22Rv1 (cell line): ENCODE results near the gene SLC6A3.
"Not testable (repeated sequence)": the region's sequence is repeated elsewhere in the genome, so short reads cannot be mapped to it uniquely, and the experiment has no call there.

Experiments
- H3K27ac ChIP-seq: fragments of 450-650 bp; 2 replicates; pipeline ENCODE4 v1.5.1; 2017
- ZFX ChIP-seq: fragments of 450-650 bp; IDR thresholded peaks from 2 replicates; pipeline ENCODE4 v1.6.1; 2017; ENCODE audit warnings: antibody characterized with exemption, borderline replicate concordance
- TF ChIP-seq, protein P1 (sequence below): fragments of 450-650 bp; IDR thresholded peaks from 2 replicates; pipeline ENCODE4 v1.5.1; 2017; ENCODE audit warnings: mild to moderate bottlenecking

SLC6A3 gene

DNA sequence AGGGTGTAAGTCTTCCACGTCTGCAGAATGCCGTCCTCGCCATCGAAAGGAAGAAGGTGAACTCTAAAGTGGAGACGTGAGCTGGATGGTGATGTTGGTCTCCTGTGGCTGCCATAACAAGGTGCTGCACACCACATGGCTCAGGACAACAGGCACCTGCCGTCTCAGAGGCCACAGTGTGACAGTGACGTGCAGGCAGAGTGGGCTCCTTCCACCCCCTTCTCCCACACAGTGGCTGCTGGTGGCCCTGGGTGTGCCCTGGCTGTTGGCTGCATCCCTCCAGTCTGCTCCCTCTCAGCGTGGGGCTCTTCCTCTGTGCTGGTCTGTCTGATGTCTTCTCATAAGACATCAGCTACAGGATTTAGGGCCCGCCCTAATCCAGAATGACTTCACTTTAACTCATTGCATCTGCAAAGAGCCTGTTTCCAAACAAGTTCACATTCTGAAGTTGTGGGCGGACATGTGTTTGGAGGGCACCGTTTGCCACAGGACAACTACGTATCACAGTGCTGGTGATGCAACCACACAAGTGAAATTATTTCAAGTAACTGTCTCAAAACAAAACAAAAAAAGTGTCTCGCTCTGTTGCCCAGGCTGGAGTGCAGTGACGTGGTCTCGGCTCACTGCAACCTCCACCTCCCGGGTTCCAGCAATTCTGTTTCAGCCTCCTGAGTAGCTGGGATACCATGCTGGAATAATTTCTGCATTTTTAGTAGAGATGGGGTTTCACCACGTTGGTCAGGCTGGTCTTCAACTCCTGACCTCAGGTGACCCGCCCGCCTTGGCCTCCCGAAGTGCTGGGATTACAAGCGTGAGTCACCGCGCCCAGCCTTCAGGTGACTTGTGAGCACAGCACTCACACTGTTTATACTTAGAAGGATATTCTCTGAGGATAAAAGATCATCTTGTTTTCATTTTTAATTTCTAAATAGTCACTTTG lies 69.1 kb downstream of the SLC6A3 start:
- H3K27ac ChIP-seq = no peak overlapping the region
- no peak for TF ChIP-seq ZFX
- TF ChIP-seq, protein P1, sequence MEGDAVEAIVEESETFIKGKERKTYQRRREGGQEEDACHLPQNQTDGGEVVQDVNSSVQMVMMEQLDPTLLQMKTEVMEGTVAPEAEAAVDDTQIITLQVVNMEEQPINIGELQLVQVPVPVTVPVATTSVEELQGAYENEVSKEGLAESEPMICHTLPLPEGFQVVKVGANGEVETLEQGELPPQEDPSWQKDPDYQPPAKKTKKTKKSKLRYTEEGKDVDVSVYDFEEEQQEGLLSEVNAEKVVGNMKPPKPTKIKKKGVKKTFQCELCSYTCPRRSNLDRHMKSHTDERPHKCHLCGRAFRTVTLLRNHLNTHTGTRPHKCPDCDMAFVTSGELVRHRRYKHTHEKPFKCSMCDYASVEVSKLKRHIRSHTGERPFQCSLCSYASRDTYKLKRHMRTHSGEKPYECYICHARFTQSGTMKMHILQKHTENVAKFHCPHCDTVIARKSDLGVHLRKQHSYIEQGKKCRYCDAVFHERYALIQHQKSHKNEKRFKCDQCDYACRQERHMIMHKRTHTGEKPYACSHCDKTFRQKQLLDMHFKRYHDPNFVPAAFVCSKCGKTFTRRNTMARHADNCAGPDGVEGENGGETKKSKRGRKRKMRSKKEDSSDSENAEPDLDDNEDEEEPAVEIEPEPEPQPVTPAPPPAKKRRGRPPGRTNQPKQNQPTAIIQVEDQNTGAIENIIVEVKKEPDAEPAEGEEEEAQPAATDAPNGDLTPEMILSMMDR = no peak

DNA sequence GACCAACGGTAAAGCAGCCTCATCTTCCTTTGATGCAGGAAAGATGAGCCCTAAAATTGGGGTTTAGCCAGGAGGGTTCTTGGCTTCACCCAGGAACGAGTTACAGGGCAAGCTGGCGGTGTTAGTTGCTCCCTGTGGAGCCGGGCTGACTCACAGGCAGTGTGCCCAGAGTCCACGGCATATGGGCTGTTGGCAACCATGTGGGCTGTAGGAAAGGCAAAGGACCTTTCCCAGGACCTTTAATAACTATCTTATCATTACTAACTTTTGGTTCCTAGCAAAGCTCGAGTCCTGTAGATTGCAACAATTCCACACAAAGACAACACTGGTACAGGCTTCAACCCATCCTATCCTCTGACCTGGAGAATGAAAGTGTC lies 70.6 kb downstream of the SLC6A3 start:
- no peak overlapping the region for H3K27ac ChIP-seq
- TF ChIP-seq ZFX = no peak
- TF ChIP-seq, protein P1 = no peak

DNA sequence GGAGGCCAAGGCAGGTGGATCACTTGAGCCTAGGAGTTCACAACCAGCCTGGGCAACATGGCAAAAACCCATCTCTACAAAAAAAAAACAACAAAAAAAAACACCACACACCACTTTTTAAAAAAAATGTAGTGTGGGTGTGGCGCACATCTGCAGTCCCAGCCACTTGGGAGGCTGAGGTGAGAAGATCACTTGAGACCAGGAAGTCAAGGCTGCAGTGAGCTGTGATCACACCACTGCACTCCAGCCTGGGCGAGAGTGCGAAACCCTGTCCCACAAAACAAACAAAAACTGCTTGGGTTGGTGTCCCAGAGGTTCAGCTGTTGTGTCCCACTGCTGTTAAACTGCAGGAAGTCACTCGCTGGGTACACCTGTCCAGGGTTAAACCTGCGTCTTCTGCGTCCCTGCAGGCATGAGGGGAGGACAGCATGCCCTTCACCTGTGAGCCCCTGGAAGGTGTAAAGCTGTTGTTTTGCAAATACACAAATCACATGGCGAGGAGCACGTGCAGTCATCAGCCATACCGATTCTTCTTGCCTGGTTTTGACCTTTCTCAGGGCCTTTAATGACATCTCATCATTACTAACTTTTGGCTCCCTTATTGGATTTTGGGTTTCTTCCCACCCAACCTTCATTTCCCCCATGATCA lies 71.1 kb downstream of the SLC6A3 start:
- TF ChIP-seq, protein P1 = no peak
- no peak for TF ChIP-seq ZFX

DNA sequence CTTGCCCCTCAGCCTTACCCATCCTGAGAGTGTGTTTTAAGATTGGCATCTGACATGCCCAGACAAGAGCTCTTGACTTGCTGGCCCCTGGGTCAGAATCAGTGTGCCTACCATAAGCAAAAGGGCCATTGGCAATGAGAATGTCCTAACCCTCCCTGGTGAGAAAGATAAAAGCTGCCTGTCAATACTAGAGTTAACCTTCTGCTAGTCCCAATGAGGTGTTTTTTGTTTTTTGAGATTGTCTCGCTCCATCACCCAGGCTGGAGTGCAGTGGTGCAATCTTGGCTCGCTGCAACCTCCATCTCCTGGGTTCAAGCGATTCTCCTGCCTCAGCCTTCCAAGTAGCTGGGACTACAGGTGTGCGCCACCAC lies 73.3 kb downstream of the SLC6A3 start:
- not testable (repeated sequence) for H3K27ac ChIP-seq

More for the DNA sequence above, 71.1 kb downstream of the SLC6A3 start:
- H3K27ac ChIP-seq = no peak overlapping the region

DNA sequence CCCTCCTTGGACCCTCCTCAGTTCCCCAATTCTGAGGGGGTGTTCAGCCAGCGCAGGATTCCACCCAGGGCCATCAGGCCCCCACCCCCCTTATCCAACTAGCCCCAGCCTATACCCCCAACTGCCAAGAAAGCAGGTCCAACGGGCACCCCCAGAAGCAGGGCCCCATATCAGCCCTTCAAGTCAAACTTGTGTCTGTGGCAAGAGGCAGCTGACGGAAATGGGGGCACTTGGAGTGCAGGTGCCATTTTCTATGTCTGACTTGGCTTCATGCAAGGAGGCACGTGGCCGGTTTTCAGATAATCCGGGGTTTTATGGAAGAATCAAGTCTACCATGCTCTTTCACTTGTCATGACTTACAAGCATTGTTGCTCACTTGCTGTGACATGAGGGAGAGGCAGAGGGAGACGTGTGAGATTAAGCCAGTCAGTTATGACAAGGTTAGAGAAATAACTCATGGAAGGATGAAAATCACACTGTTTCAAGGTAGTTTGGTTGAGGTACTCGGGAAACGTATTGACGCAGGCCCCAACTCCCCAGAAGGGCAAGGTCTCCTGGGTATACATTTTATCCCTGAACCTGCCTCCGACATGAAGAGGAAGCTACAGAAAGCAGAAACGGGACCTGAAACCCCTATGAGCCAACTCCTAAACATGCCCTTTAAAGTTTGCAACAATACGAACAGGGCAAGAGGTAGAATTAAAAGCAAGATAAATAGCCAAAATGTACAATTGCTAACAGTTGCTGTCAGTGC lies 73.8 kb downstream of the SLC6A3 start:
- TF ChIP-seq, protein P1 = no peak
- TF ChIP-seq ZFX = no peak
- no peak overlapping the region for H3K27ac ChIP-seq

DNA sequence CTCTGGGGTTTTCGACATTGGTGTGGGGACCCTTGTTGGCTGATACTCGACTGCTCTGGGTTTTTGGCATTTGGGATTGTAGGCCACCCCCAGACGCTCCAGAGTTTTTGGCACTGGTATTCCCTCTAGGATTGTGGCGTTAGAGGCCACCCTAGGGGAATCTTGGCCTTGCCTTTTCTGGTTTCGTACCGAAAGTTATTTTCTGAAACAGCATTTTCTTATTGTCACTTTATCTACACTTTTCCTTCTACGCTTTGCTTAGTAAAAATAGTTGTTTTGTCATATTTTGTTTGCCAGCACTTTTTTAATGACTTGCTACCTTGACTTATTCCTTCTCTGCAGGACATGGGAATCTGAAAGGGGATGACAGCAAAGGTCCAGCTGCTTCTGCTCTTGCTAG lies 75.2 kb downstream of the SLC6A3 start:
- no peak for TF ChIP-seq ZFX
- TF ChIP-seq, protein P1 = no peak
- no peak overlapping the region for H3K27ac ChIP-seq

DNA sequence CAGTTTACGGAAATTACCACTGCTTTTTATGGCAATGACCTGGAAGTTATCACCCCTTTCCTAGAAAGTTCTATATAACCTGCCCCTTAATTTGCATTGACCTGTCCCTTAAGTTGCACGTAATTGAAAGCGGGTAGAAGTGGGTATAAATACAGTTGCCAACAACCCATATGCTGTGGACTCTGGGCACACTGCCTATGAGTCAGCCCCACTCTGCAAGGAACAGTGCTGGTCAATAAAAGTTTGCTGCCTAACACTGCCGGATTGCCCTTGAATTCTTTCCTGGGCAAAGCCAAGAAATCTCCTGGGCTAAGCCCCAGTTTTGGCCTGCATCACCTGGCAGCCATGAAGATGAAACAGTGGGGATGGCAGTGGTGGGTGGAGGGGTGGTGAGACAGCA lies 76.5 kb downstream of the SLC6A3 start:
- no peak overlapping the region for H3K27ac ChIP-seq
- TF ChIP-seq ZFX = no peak
- TF ChIP-seq, protein P1 = no peak
